ENCODE results near the gene IMMP2L. TPM values are rescaled to one million over a fixed set of nuclear protein-coding genes. Genes with fewer than 3 reads are reported as not detected.

The IMMP2L gene
- total and polyA plus RNA-seq, 2 of the 8 experiments (the other 6 are each of a cell fraction or from before 2014, with no cell fraction given) = 2.3 to 10.1 TPM

- TF ChIP-seq SIRT6 (IDR thresholded peaks at IDR 0.05; ENCODE audit: low read length) (no peak), SP1 (IDR thresholded peaks at IDR 0.05; ENCODE audit: low read depth, low read length) (no peak), CHD1 (IDR thresholded peaks at IDR 0.05; ENCODE audit: low read depth, low read length) (no peak), HDAC6 (IDR thresholded peaks at IDR 0.05; ENCODE audit: low read depth, low read length) (no peak)
Observed at GRCh38 chr7:111370002-111370401, 192.3 kb downstream of the IMMP2L start (continued).

Data from H1 (cell line).